K562 (cell line): ENCODE data around the gene LZTR1. TPM values are rescaled to one million over a fixed set of nuclear protein-coding genes. Genes with fewer than 3 reads are reported as not detected.
A peak's percentile ranks its signal among the peaks of the same experiment; 100 is the strongest.

ENCODE experiments used
- ARNT ChIP-seq, 2 experiments: fragments of 450-650 bp; IDR thresholded peaks; 2 replicates each; pipeline ENCODE4 v1.6.1; 2016; ENCODE audit warnings: mild to moderate bottlenecking in 1 of 2
- BRCA1 ChIP-seq, 2 experiments: fragments of 450-650 bp in 1 of 2; sonication (generic) in 1 of 2; formaldehyde crosslinking in 1 of 2; IDR thresholded peaks; 2 replicates each; pipeline versions ENCODE4 v1.5.0 to v1.6.1; 2017 to 2020; ENCODE audit warnings: mild to moderate bottlenecking in 1 of 2, missing genetic modification reagents in 1 of 2
- CREM ChIP-seq: IDR thresholded peaks from 2 replicates; pipeline ENCODE4 v1.6.1; 2014; ENCODE audit warnings: antibody characterized with exemption, low read depth
- GATAD2A ChIP-seq: fragments of 450-650 bp; IDR thresholded peaks from 2 replicates; pipeline ENCODE4 v1.6.1; 2017
- GATAD2B ChIP-seq: fragments of 450-650 bp; IDR thresholded peaks from 2 replicates; pipeline ENCODE4 v1.6.1; 2017; ENCODE audit warnings: mild to moderate bottlenecking, borderline replicate concordance
- KAT7 ChIP-seq: sonication (generic); formaldehyde crosslinking; IDR thresholded peaks from 2 replicates; pipeline ENCODE4 v1.8.0; 2022; ENCODE audit warnings: missing genetic modification reagents, mild to moderate bottlenecking, borderline replicate concordance
- MAX ChIP-seq: sonication (generic); formaldehyde crosslinking; IDR thresholded peaks from 2 replicates; pipeline ENCODE4 v1.9.0; 2022; ENCODE audit warnings: mild to moderate bottlenecking, missing genetic modification reagents
- NCOA2 ChIP-seq, 2 experiments: fragments of 450-650 bp; IDR thresholded peaks; 2 replicates each; pipeline ENCODE4 v1.6.1; 2018; ENCODE audit warnings: mild to moderate bottlenecking in 2 of 2, moderate library complexity in 1 of 2; ENCODE audit not compliant: partially characterized antibody in 2 of 2
- NR0B1 ChIP-seq: fragments of 450-650 bp; IDR thresholded peaks from one replicate; pipeline ENCODE4 v1.6.1; 2018; ENCODE audit warnings: mild to moderate bottlenecking, moderate library complexity; ENCODE audit not compliant: partially characterized antibody
- SRSF1 ChIP-seq: fragments of 200-400 bp; formaldehyde crosslinking; IDR thresholded peaks from 2 replicates; pipeline ENCODE4 v1.6.1; 2017; ENCODE audit warnings: mild to moderate bottlenecking, low read depth, low read length, moderate library complexity
- ZBED1 ChIP-seq: IDR thresholded peaks from 2 replicates; pipeline ENCODE4 v1.6.1; 2014
- ZC3H4 ChIP-seq: sonication (generic); formaldehyde crosslinking; IDR thresholded peaks from 2 replicates; pipeline ENCODE4 v1.9.0; 2021; ENCODE audit warnings: missing genetic modification reagents, borderline replicate concordance
- ZKSCAN3 ChIP-seq: fragments of 250-450 bp; sonication (Bioruptor Pico); IDR thresholded peaks from 2 replicates; pipeline ENCODE4 v1.4.0; 2020
- ZNF23 ChIP-seq: fragments of 250-450 bp; sonication (Bioruptor Pico); IDR thresholded peaks from 2 replicates; pipeline ENCODE4 v1.4.0; 2020; ENCODE audit warnings: mild to moderate bottlenecking
- ZNF347 ChIP-seq: fragments of 450-650 bp; formaldehyde crosslinking; IDR thresholded peaks from 2 replicates; pipeline ENCODE4 v1.4.0; 2020; ENCODE audit warnings: low read depth, mild to moderate bottlenecking, moderate library complexity
- ZNF507 ChIP-seq: conservative IDR thresholded peaks from 2 replicates; pipeline ENCODE4 v1.6.1; 2017; ENCODE audit warnings: missing genetic modification characterization, missing compliant biosample characterization
- ZNF717 ChIP-seq: fragments of 250-450 bp; sonication (Bioruptor Pico); IDR thresholded peaks from 2 replicates; pipeline ENCODE4 v1.5.0; 2021
- polyA plus RNA-seq, 8 experiments: library from polyadenylated mRNA; depleted of rRNA in 4 of 8; stranded (reverse) in 5 of 8; unstranded in 3 of 8; fragments of >200 nt; fragmentation: Nextera tagmentation in 2 of 8; fragmentation: Illumina TruSeq in 1 of 8; extraction: Ambion mirVana in 2 of 8; extraction: Trizol in 1 of 8; gene quantifications; 2 replicates each; pipeline versions ENCODE4 v1.2.1 to v1.2.3, GENCODE V29; 2011 to 2014; ENCODE audit warnings: inconsistent platforms in 1 of 8, missing spikeins in 1 of 8
- total RNA-seq, 7 experiments: library from RNA; depleted of rRNA in 6 of 7; stranded (reverse); fragments of >200 nt in 6 of 7; fragmentation: Illumina TruSeq in 2 of 7; extraction: Trizol in 2 of 7; gene quantifications; 2 replicates each; pipeline versions ENCODE4 v1.2.1 to v1.2.3, GENCODE V29; 2011 to 2021; ENCODE audit warnings: low replicate concordance in 1 of 7
- TF ChIP-seq, protein P1 (sequence below): fragments of 450-650 bp; formaldehyde crosslinking; IDR thresholded peaks from 2 replicates; pipeline ENCODE4 v1.4.0; 2022; ENCODE audit warnings: missing genetic modification characterization
- TF ChIP-seq, protein P2 (sequence below), 2 experiments: fragments of 450-650 bp; IDR thresholded peaks; 2 replicates each; pipeline ENCODE4 v1.6.1; 2016; ENCODE audit warnings: mild to moderate bottlenecking in 2 of 2, borderline replicate concordance in 1 of 2, low read depth in 1 of 2, moderate library complexity in 1 of 2

Gene LZTR1
- total and polyA plus RNA-seq, 9 of the 15 experiments (the other 6 are each of a cell fraction or from before 2014, with no cell fraction given), result 2.2 to 135 (median 63.0) TPM

DNA sequence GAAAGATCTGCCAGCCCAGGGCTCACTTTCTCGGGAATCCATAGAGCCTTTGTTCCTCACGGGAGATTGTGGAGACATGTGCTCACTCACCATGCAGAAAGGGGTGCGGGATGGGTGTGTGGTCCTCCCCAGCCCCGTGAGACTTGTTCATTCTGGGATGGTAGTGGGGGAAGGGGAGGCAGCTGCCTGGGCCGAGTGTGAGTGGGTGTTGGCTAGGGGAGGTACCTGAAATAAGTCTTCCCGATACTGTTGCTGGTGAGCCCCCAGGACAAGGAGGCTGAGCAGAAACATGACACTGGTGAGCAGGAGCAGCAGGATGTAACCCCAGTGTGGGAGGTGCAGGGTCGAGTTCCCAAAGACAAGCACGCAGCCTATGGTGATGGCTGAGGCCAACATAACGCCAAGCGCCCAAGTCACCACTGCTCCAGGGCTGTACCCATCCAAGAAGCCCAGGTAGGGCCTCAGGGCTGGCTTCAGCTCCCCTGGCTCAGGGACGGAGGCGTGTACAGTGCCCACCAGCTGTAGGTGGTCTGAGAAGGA, 47.5 kb downstream of the LZTR1 start (continued):
- peak; percentile 47; the same call in 1 of the 2 replicates for TF ChIP-seq ZBED1
- no peak for TF ChIP-seq KAT7 (CRISPR knock-in tag)
- TF ChIP-seq SRSF1, result no peak
- peak; percentile 61; the same call in 1 of the 2 replicates for TF ChIP-seq ZC3H4 (CRISPR knock-in tag)
- TF ChIP-seq, protein P1, sequence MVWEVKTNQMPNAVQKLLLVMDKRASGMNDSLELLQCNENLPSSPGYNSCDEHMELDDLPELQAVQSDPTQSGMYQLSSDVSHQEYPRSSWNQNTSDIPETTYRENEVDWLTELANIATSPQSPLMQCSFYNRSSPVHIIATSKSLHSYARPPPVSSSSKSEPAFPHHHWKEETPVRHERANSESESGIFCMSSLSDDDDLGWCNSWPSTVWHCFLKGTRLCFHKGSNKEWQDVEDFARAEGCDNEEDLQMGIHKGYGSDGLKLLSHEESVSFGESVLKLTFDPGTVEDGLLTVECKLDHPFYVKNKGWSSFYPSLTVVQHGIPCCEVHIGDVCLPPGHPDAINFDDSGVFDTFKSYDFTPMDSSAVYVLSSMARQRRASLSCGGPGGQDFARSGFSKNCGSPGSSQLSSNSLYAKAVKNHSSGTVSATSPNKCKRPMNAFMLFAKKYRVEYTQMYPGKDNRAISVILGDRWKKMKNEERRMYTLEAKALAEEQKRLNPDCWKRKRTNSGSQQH (CRISPR knock-in tag), result no peak
- no peak for TF ChIP-seq BRCA1 (IDR thresholded peaks at IDR 0.05)
- TF ChIP-seq BRCA1 (CRISPR knock-in tag; IDR thresholded peaks at IDR 0.05), result 0 out of 2 replicates have a peak, but pooled peaks have one; percentile 57
- TF ChIP-seq GATAD2B, result no peak
- no peak; the same call in 1 of the 2 replicates for TF ChIP-seq MAX (CRISPR knock-in tag)
- TF ChIP-seq ZNF717 (CRISPR knock-in tag), result no peak
- TF ChIP-seq NR0B1, result no peak
- TF ChIP-seq CREM, result no peak
- TF ChIP-seq ARNT (IDR thresholded peaks at IDR 0.05), result no peak
- no peak for TF ChIP-seq NCOA2 (IDR thresholded peaks at IDR 0.05; ENCODE audit: partially characterized antibody in 2 of 2)
- TF ChIP-seq ZNF347 (CRISPR knock-in tag), result no peak
- no peak for TF ChIP-seq GATAD2A
- no peak for TF ChIP-seq ZNF507 (tag)
- TF ChIP-seq ZNF23 (CRISPR knock-in tag), result no peak
- TF ChIP-seq, protein P2, sequence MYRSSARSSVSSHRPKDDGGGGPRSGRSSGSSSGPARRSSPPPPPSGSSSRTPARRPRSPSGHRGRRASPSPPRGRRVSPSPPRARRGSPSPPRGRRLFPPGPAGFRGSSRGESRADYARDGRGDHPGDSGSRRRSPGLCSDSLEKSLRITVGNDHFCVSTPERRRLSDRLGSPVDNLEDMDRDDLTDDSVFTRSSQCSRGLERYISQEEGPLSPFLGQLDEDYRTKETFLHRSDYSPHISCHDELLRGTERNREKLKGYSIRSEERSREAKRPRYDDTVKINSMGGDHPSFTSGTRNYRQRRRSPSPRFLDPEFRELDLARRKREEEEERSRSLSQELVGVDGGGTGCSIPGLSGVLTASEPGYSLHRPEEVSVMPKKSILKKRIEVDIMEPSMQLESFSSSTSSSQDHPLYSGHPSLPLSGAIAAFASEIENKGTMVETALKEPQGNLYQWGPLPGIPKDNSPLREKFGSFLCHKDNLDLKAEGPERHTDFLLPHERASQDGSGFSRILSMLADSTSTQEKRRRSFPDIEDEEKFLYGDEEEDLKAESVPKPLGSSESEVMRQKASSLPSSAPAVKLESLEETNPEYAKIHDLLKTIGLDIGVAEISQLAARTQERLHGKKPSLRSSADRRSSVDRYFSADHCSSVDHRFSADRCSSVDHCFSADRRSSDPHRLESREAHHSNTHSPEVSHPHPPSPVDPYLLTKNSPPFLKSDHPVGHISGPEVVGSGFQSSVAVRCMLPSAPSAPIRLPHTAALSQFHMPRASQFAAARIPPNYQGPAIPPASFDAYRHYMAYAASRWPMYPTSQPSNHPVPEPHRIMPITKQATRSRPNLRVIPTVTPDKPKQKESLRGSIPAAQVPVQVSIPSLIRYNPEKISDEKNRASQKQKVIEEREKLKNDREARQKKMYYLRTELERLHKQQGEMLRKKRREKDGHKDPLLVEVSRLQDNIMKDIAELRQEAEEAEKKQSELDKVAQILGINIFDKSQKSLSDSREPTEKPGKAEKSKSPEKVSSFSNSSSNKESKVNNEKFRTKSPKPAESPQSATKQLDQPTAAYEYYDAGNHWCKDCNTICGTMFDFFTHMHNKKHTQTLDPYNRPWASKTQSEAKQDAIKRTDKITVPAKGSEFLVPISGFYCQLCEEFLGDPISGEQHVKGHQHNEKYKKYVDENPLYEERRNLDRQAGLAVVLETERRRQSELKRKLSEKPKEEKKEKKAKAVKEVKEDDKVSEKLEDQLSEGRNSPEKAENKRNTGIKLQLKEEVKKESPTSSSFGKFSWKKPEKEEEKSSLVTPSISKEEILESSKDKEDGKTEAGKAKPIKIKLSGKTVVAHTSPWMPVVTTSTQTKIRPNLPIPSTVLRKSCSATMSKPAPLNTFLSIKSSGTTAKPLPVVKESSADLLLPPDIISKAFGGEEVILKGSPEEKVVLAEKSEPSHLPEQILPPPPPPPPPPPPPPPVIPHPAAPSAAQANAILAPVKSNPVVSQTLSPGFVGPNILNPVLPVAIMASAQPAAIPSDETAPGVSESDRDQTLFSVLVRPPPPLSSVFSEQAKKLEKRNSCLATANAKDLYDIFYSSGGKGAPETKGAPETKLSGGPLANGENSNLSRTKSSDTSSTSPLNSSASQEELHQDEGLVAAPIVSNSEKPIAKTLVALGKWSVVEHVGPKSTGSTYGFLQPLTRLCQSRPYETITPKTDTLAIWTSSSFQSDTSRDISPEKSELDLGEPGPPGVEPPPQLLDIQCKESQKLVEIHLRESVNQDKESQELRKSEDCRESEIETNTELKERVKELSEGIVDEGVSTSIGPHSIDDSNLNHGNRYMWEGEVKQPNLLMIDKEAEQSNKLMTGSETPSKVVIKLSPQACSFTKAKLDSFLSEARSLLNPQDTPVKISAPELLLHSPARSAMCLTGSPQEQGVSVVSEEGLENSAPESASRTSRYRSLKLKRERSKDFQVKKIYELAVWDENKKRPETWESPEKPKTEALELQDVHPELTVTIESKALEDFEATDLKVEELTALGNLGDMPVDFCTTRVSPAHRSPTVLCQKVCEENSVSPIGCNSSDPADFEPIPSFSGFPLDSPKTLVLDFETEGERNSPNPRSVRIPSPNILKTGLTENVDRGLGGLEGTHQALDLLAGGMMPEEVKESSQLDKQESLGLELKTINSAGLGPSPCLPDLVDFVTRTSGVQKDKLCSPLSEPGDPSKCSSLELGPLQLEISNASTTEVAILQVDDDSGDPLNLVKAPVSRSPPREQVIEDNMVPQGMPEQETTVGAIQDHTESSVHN (IDR thresholded peaks at IDR 0.05; ENCODE audit: borderline replicate concordance in 1 of 2, low read depth in 1 of 2), result no peak
- no peak for TF ChIP-seq ZKSCAN3 (CRISPR knock-in tag)
